H1 (cell line): ENCODE measurements around the gene KRT7. TPM values are rescaled to one million over a fixed set of nuclear protein-coding genes. Genes with fewer than 3 reads are reported as not detected.

Experiments used
- CTCF ChIA-PET: fragments of 300-600 bp; sonication (Branson Sonifier 250); formaldehyde crosslinking; loops from one replicate; lab custom pipeline; 2021; ENCODE audit not compliant: partially characterized antibody; lab: Charles Lee
- POLR2A ChIA-PET: fragments of 300-600 bp; sonication (Branson Sonifier 250); formaldehyde crosslinking; loops from one replicate; lab custom pipeline; 2021; ENCODE audit warnings: inconsistent platforms; ENCODE audit not compliant: partially characterized antibody; lab: Charles Lee
- DNase-seq, 2 experiments: peaks; one replicate each; pipeline versions ENCODE4 v3.0.0 to v3.0.0-alpha.2; 2010 to 2022; ENCODE audit warnings: low spot score in 2 of 2, low read depth in 1 of 2, mixed read lengths in 1 of 2
- FAIRE-seq: peaks from 2 replicates; lab custom pipeline; 2011; peaks lifted over from hg19 to GRCh38; lab: Jason Lieb, UNC
- H2AFZ ChIP-seq: 2 replicates; pipeline ENCODE4 v1.8.1; 2012; ENCODE audit warnings: low read length, inconsistent platforms
- H2AK5ac ChIP-seq: 2 replicates; pipeline ENCODE4 v1.6.1; 2013; ENCODE audit warnings: low read depth, low read length
- H2BK120ac ChIP-seq: replicated peaks from 2 replicates; pipeline ENCODE3; 2013; ENCODE audit warnings: low read depth, low read length, inconsistent platforms
- H2BK12ac ChIP-seq: 2 replicates; pipeline ENCODE4 v1.6.1; 2013; ENCODE audit warnings: low read depth, low read length
- H2BK15ac ChIP-seq: 2 replicates; pipeline ENCODE4 v1.6.1; 2013; ENCODE audit warnings: low read length
- H2BK20ac ChIP-seq: 2 replicates; pipeline ENCODE4 v1.6.1; 2013; ENCODE audit warnings: low read length
- H2BK5ac ChIP-seq: 2 replicates; pipeline ENCODE4 v1.6.1; 2013; ENCODE audit warnings: low read depth, low read length
- H3K14ac ChIP-seq: 2 replicates; pipeline ENCODE4 v1.6.1; 2013; ENCODE audit warnings: inconsistent platforms; ENCODE audit not compliant: insufficient read length
- H3K18ac ChIP-seq: 2 replicates; pipeline ENCODE4 v1.6.1; 2013; ENCODE audit warnings: low read length; ENCODE audit errors: extremely low read depth
- H3K23ac ChIP-seq: 2 replicates; pipeline ENCODE4 v1.6.1; 2013; ENCODE audit warnings: inconsistent platforms; ENCODE audit not compliant: insufficient read length
- H3K23me2 ChIP-seq: 2 replicates; pipeline ENCODE4 v1.6.1; 2013; ENCODE audit warnings: low read depth, low read length
- H3K27ac ChIP-seq: 2 replicates; pipeline ENCODE4 v1.6.1; 2011; ENCODE audit warnings: low read depth, low read length, inconsistent platforms
- H3K27me3 ChIP-seq, 4 experiments: replicated peaks in 1 of 4; 1 replicate in 1 of 4; 2 replicates in 3 of 4; pipeline versions ENCODE4 v1.6.1 to v1.8.1; 2011 to 2013; ENCODE audit warnings: low read length in 3 of 4, mild to moderate bottlenecking in 3 of 4, inconsistent platforms in 2 of 4, mixed read lengths in 2 of 4, moderate library complexity in 1 of 4; ENCODE audit not compliant: control insufficient read depth in 3 of 4, insufficient read depth in 3 of 4; ENCODE audit errors: extremely low read depth in 1 of 4
- H3K36me3 ChIP-seq, 4 experiments: 2 replicates each; pipeline versions ENCODE4 v1.6.1 to v1.8.1; 2011 to 2013; ENCODE audit warnings: mild to moderate bottlenecking in 4 of 4, low read length in 3 of 4, moderate library complexity in 2 of 4, control low read depth in 1 of 4, inconsistent platforms in 1 of 4; ENCODE audit not compliant: insufficient read depth in 4 of 4, control insufficient read depth in 2 of 4
- H3K4ac ChIP-seq: replicated peaks from 2 replicates; pipeline ENCODE3; 2013; ENCODE audit warnings: low read length, low read depth, mixed read lengths, inconsistent platforms; ENCODE audit not compliant: insufficient read length
- H3K4me1 ChIP-seq, 4 experiments: replicated peaks in 1 of 4; 1 replicate in 1 of 4; 2 replicates in 3 of 4; pipeline versions ENCODE4 v1.6.1 to v1.8.1; 2011 to 2013; ENCODE audit warnings: low read length in 3 of 4, inconsistent platforms in 2 of 4, mixed read lengths in 1 of 4; ENCODE audit not compliant: insufficient read depth in 4 of 4, control insufficient read depth in 3 of 4
- H3K4me2 ChIP-seq, 2 experiments: 2 replicates each; pipeline versions ENCODE4 v1.6.1 to v1.8.1; 2011 to 2013; ENCODE audit warnings: low read depth in 2 of 2, low read length in 2 of 2, control low read depth in 1 of 2, inconsistent platforms in 1 of 2, mild to moderate bottlenecking in 1 of 2; ENCODE audit not compliant: insufficient read depth in 1 of 2
- H3K4me3 ChIP-seq, 4 experiments: fragments of 200-600, 300-600 bp in 1 of 4; sonication (generic), shearing (Covaris generic), sonication (Bioruptor Twin) in 1 of 4; 2 replicates each; pipeline versions ENCODE4 v1.5.1 to v1.8.1; 2011 to 2016; ENCODE audit warnings: low read length in 4 of 4, low read depth in 3 of 4, control low read depth in 2 of 4, inconsistent platforms in 2 of 4, mild to moderate bottlenecking in 2 of 4, mixed read lengths in 1 of 4, moderate library complexity in 1 of 4; ENCODE audit not compliant: insufficient read depth in 2 of 4; ENCODE audit errors: extremely low read depth in 1 of 4
- H3K56ac ChIP-seq: replicated peaks from 2 replicates; pipeline ENCODE3; 2013; ENCODE audit warnings: low read depth, mild to moderate bottlenecking, mixed read lengths, low read length, inconsistent platforms; ENCODE audit not compliant: insufficient read length
- H3K79me1 ChIP-seq: 2 replicates; pipeline ENCODE4 v1.6.1; 2013; ENCODE audit warnings: low read depth, low read length, control low read depth
- H3K79me2 ChIP-seq, 2 experiments: 2 replicates each; pipeline versions ENCODE4 v1.6.1 to v1.8.1; 2012 to 2013; ENCODE audit warnings: low read length in 2 of 2, mild to moderate bottlenecking in 2 of 2, inconsistent platforms in 1 of 2; ENCODE audit not compliant: insufficient read depth in 2 of 2, control insufficient read depth in 1 of 2
- H3K9ac ChIP-seq, 4 experiments: replicated peaks in 1 of 4; 1 replicate in 1 of 4; 2 replicates in 3 of 4; pipeline versions ENCODE4 v1.6.1 to v1.8.1; 2011 to 2013; ENCODE audit warnings: low read depth in 3 of 4, low read length in 3 of 4, control low read depth in 2 of 4, mild to moderate bottlenecking in 2 of 4, moderate library complexity in 2 of 4, inconsistent platforms in 1 of 4; ENCODE audit errors: extremely low read depth in 1 of 4
- H3K9me3 ChIP-seq, 2 experiments: 2 replicates each; pipeline versions ENCODE4 v1.6.1 to v1.8.1; 2012 to 2013; ENCODE audit warnings: mild to moderate bottlenecking in 2 of 2, moderate library complexity in 2 of 2, control low read depth in 1 of 2, inconsistent platforms in 1 of 2, low read depth in 1 of 2, low read length in 1 of 2, mixed read lengths in 1 of 2; ENCODE audit not compliant: insufficient read depth in 2 of 2
- H4K20me1 ChIP-seq, 2 experiments: replicated peaks in 1 of 2; 2 replicates each; pipeline versions ENCODE3 to v1.8.1; 2011 to 2013; ENCODE audit warnings: inconsistent platforms in 2 of 2, low read length in 2 of 2, mild to moderate bottlenecking in 1 of 2; ENCODE audit not compliant: insufficient read depth in 2 of 2, control insufficient read depth in 1 of 2
- H4K5ac ChIP-seq: 2 replicates; pipeline ENCODE4 v1.6.1; 2013; ENCODE audit warnings: low read length, low read depth, mixed read lengths, inconsistent platforms; ENCODE audit not compliant: insufficient read length
- H4K8ac ChIP-seq: 2 replicates; pipeline ENCODE4 v1.8.0; 2013; ENCODE audit warnings: mild to moderate bottlenecking, moderate library complexity, low read length, inconsistent platforms; ENCODE audit not compliant: insufficient read depth; ENCODE audit errors: extremely low read depth
- H4K91ac ChIP-seq: replicated peaks from 2 replicates; pipeline ENCODE3; 2013; ENCODE audit warnings: low read length, mixed read lengths, inconsistent platforms; ENCODE audit not compliant: insufficient read length
- BACH1 ChIP-seq: IDR thresholded peaks from 2 replicates; pipeline ENCODE4 v1.6.1; 2012; ENCODE audit warnings: low read length, improper control_type of control experiment
- CBX5 ChIP-seq: fragments of 300-800, 300-1000 bp; sonication (generic); IDR thresholded peaks from 2 replicates; pipeline ENCODE4 v1.7.1; 2016; ENCODE audit warnings: antibody characterized with exemption, low read length, low read depth
- EP300 ChIP-seq, 2 experiments: IDR thresholded peaks; 1 replicate in 1 of 2; 2 replicates in 1 of 2; pipeline ENCODE4 v1.6.1; 2011 to 2012; ENCODE audit warnings: low read depth in 2 of 2, low read length in 2 of 2, mild to moderate bottlenecking in 2 of 2, borderline replicate concordance in 1 of 2, inconsistent platforms in 1 of 2, moderate library complexity in 1 of 2
- JUND ChIP-seq: IDR thresholded peaks from 2 replicates; pipeline ENCODE4 v1.6.1; 2011; ENCODE audit warnings: mild to moderate bottlenecking, improper control_type of control experiment, low read length
- KDM5A ChIP-seq: fragments of 200-600 bp; IDR thresholded peaks from 2 replicates; pipeline ENCODE4 v1.7.1; 2012; ENCODE audit warnings: mild to moderate bottlenecking, low read length, inconsistent platforms, mixed read lengths
- MAX ChIP-seq: IDR thresholded peaks from 2 replicates; pipeline ENCODE4 v1.6.1; 2012; ENCODE audit warnings: inconsistent platforms
- PHF8 ChIP-seq: fragments of 200-600 bp; sonication (generic); conservative IDR thresholded peaks from 2 replicates; pipeline ENCODE4 v1.7.1; 2012; ENCODE audit warnings: low read depth, mild to moderate bottlenecking, inconsistent platforms, low read length, moderate library complexity
- WGBS, 2 experiments: shearing (Covaris generic) in 1 of 2; methylation state at CpG; one replicate each; pipeline versions ENCODE4 v1.1.6 to v1.1.7; 2013 to 2015; ENCODE audit warnings: low lambda C conversion rate in 2 of 2, mixed read lengths in 2 of 2, inconsistent platforms in 1 of 2, low coverage in 1 of 2, missing lambda C conversion rate in 1 of 2; ENCODE audit not compliant: insufficient replicate concordance in 2 of 2, insufficient coverage in 1 of 2, insufficient read length in 1 of 2; ENCODE audit errors: extremely low coverage in 1 of 2, missing lambda C conversion rate in 1 of 2; 5-methylcytosine and 5-hydroxymethylcytosine counted together
- polyA plus RNA-seq, 7 experiments: library from polyadenylated mRNA; depleted of rRNA in 3 of 7; stranded (reverse) in 5 of 7; unstranded in 2 of 7; fragments of >200 nt in 5 of 7; fragments of 200-250 nt in 2 of 7; gene quantifications; 1 replicate in 5 of 7; 2 replicates in 1 of 7; 4 replicates in 1 of 7; pipeline versions ENCODE4 v1.2.1 to v1.2.3, GENCODE V29; 2011 to 2013; ENCODE audit warnings: missing spikeins in 2 of 7, mixed read lengths in 2 of 7
- total RNA-seq: library from RNA; stranded (reverse); fragmentation: NEBNext Ultra II Directional; extraction: Animal tissue kit (Norgen Biotek cat#: 25700); gene quantifications from 2 replicates; pipeline ENCODE4 v1.2.1, GENCODE V29; 2021

The KRT7 gene
- total and polyA plus RNA-seq, 2 of the 8 experiments (the other 6 are each of a cell fraction or from before 2014, with no cell fraction given): 13.2 to 19.0 TPM

DNA sequence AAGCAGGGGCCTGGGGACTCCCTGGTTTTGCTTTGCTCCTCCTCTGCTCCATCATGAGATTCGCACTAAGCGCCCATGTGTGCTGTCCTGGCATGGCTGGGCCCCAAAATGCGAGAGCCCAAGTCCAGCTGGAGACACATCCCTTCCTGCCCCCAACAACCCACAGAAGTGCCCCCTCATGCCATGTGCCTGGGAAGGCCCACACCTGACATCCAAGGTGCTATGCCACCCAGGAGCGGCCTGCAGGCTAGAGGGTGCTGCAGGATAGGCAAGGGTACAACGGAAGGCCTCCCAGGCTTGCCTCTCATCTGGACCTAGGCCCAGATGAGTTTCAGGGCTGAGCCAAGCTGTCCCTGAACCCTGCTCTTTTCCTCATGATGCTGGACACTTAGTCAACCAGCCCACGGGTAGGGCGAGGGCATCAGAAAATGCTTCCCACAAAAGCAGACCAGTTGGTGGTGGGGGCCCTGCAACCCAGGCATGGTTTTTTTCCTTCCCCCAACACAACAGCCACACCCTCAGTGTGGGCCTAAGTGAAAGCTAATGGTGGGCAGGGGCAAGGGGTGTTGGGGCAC lies 28.0 kb upstream of the KRT7 start:
- CTCF ChIA-PET: interaction anchor here (0.9 to 13.2 kb wide), 12 partner anchors 8 to 675 kb away, joined by 3 to 146 read pairs (median 4); no protein-coding TSS in a partner anchor
- Histone ChIP-seq H3K4me3 (no peak overlapping the region), H3K27me3 (no peaks in the 10 kb centered on the region), H2BK120ac (no peak overlapping the region), H2AFZ (no peak overlapping the region), H4K91ac (no peak overlapping the region), H3K9ac (no peak overlapping the region), H2BK5ac (no peak overlapping the region), H3K4me1 (peaks cover 0 to 22% (median 6%) of the 10 kb centered on the region in 4 experiments; a peak in 4 of 7 replicates), H3K14ac (no peak overlapping the region), H3K79me2 (no peaks in the 10 kb centered on the region), H4K5ac (no peak overlapping the region), H3K79me1 (no peaks in the 10 kb centered on the region), H2AK5ac (no peak overlapping the region), H2BK12ac (no peak overlapping the region), H3K4me2 (no peak overlapping the region), H3K56ac (no peak overlapping the region), H4K20me1 (no peaks in the 10 kb centered on the region), H3K9me3 (no peaks in the 10 kb centered on the region), H3K23ac (no peak overlapping the region), H2BK20ac (no peak overlapping the region), H3K36me3 (no peaks in the 10 kb centered on the region), H3K27ac (no peak overlapping the region), H3K4ac (no peak overlapping the region), H3K18ac (no peak overlapping the region), H3K23me2 (no peaks in the 10 kb centered on the region)
- WGBS, 2 experiments: 76% methylated on average over 7 of the region's 7 CpGs; no CpG with 5 or more reads in 1 of the 2 experiments
- FAIRE-seq: no peak
- TF ChIP-seq CBX5 (no peak), BACH1 (no peak), JUND (no peak), EP300 (IDR thresholded peaks at IDR 0.05; ENCODE audit: borderline replicate concordance in 1 of 2, low read depth in 2 of 2, low read length in 2 of 2) (no peak), PHF8 (no peak), MAX (no peak), KDM5A (no peak)
- TF ChIP-seq, all 59 proteins: peak for 0
- Histone ChIP-seq H4K8ac (no peak overlapping the region), H2BK15ac (no peak overlapping the region)
- no peak for DNase-seq
- POLR2A ChIA-PET: interaction anchor here (1.7 to 2.0 kb wide), 2 partner anchors 10 to 15 kb away, joined by 3 to 9 read pairs; no protein-coding TSS in a partner anchor
